MCF 10A (cell line): ENCODE results near the gene RIPPLY1. TPM values are rescaled to one million over a fixed set of nuclear protein-coding genes. Genes with fewer than 3 reads are reported as not detected.

Source experiments
- BruUV-seq: library from RNA; stranded (reverse); fragments of 400-500 nt; replicated peaks from 2 replicates; lab custom pipeline; 2021; lab: Mats Ljungman, UMichigan
- CTCF ChIA-PET: fragments of 300-600 bp; sonication (Branson Sonifier 250); formaldehyde crosslinking; extraction: SDS; loops from one replicate; lab custom pipeline; 2021; ENCODE audit warnings: antibody characterized with exemption, inconsistent platforms; lab: Yijun Ruan, JAX
- POLR2A ChIA-PET: fragments of 300-600, 350-650 bp; sonication (Branson Sonifier 250); formaldehyde crosslinking; extraction: SDS; loops from one replicate; lab custom pipeline; 2020; ENCODE audit warnings: antibody characterized with exemption, inconsistent platforms; lab: Yijun Ruan, JAX
- DNase-seq: peaks from one replicate; pipeline ENCODE4 v3.0.0-alpha.2; 2018; ENCODE audit not compliant: unreplicated experiment
- H3K27ac Mint-ChIP-seq: one replicate; pipeline ENCODE4 v1.8.0; 2022; ENCODE audit warnings: mild to moderate bottlenecking, low read depth, mixed read lengths; ENCODE audit not compliant: unreplicated experiment
- H3K27me3 Mint-ChIP-seq: one replicate; pipeline ENCODE4 v1.8.0; 2022; ENCODE audit warnings: mixed read lengths; ENCODE audit not compliant: insufficient read depth, unreplicated experiment
- H3K36me3 Mint-ChIP-seq: one replicate; pipeline ENCODE4 v1.8.0; 2022; ENCODE audit warnings: mild to moderate bottlenecking, moderate library complexity, mixed read lengths; ENCODE audit not compliant: insufficient read depth, unreplicated experiment
- H3K4me1 Mint-ChIP-seq: one replicate; pipeline ENCODE4 v1.8.0; 2022; ENCODE audit warnings: mixed read lengths; ENCODE audit not compliant: insufficient read depth, unreplicated experiment
- H3K4me3 Mint-ChIP-seq: one replicate; pipeline ENCODE4 v1.8.0; 2022; ENCODE audit warnings: mild to moderate bottlenecking, moderate library complexity, mixed read lengths; ENCODE audit not compliant: unreplicated experiment
- H3K9me3 Mint-ChIP-seq: one replicate; pipeline ENCODE4 v1.8.0; 2022; ENCODE audit warnings: mixed read lengths; ENCODE audit not compliant: unreplicated experiment
- intact Hi-C: fragments of 100-400 bp; cut with micrococcal nuclease; formaldehyde crosslinking; loops from 2 replicates; pipeline ENCODE4 v1.14.1; 2022
- total RNA-seq: library from RNA; stranded (reverse); gene quantifications from 2 replicates; pipeline ENCODE4 v1.2.3, GENCODE V29; 2022
- TF ChIP-seq, protein P1 (sequence below): fragments of 200-600 bp; IDR thresholded peaks from one replicate; pipeline ENCODE4 v1.8.0; 2022; ENCODE audit warnings: antibody characterized with exemption, mild to moderate bottlenecking; ENCODE audit not compliant: unreplicated experiment

Gene RIPPLY1
- total RNA-seq, 1 experiment from 2014 or later = not detected

DNA sequence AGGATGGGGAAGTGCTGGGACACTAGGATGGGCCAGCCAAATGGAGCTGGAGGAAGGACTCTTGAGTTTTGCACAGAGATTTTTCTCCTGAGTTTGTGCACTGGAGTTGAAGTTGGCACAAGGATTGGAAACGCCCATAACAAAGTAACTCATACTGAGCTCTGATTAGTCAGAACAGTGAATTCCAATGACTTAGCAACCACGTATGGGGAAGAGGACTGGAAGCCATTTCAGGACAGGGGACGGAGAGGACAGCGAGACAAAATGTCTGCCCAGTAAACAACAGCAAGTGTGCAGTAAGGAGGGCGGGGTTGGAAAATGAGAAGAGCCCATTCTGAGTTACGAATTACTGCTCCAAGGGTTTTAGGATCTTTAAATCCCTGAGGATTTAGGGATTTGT, 5.9 kb downstream of the RIPPLY1 start:
- ChIA-PET CTCF (interaction anchor here (0.7 to 8.3 kb wide), 8 partner anchors 9 to 63 kb away, joined by 3 to 67 read pairs (median 6); no protein-coding TSS in a partner anchor), POLR2A (interaction anchor here (0.8 kb wide), 1 partner anchor 102 kb away, joined by 3 read pairs; the partner anchor contains the start of gene MORC4)
- Mint-ChIP-seq H3K27me3 (peaks cover 62% of the 10 kb centered on the region), H3K27ac (no peak overlapping the region), H3K9me3 (no peaks in the 10 kb centered on the region), H3K36me3 (no peaks in the 10 kb centered on the region), H3K4me1 (peaks cover 21% of the 10 kb centered on the region), H3K4me3 (no peak overlapping the region)
- intact Hi-C loops = no loop called here
- no TSS peak for BruUV-seq
- TF ChIP-seq, protein P1, sequence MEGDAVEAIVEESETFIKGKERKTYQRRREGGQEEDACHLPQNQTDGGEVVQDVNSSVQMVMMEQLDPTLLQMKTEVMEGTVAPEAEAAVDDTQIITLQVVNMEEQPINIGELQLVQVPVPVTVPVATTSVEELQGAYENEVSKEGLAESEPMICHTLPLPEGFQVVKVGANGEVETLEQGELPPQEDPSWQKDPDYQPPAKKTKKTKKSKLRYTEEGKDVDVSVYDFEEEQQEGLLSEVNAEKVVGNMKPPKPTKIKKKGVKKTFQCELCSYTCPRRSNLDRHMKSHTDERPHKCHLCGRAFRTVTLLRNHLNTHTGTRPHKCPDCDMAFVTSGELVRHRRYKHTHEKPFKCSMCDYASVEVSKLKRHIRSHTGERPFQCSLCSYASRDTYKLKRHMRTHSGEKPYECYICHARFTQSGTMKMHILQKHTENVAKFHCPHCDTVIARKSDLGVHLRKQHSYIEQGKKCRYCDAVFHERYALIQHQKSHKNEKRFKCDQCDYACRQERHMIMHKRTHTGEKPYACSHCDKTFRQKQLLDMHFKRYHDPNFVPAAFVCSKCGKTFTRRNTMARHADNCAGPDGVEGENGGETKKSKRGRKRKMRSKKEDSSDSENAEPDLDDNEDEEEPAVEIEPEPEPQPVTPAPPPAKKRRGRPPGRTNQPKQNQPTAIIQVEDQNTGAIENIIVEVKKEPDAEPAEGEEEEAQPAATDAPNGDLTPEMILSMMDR = no peak
- DNase-seq = no peak

DNA sequence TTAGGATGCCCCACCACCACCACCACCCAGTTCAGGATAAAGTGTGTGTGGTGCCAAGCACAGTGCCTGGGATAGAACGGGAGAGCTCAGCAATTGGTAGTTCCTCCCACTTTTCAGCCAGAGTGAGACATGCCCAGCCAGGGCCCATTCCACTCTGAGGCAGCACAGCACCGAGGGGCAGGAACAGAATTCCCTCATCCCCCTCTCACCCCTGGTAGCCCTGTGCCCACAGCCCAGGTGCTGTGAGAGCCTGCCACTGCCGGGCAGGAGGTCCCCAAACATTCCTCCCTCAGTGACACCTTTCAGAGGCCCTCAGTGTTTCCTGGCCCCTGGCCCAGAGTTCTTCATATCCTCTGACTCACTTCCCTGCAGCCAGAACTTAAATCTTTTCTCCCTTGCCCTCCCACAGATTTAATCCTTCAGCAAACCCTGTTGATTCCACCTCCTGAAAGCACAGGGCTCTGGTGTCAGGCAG, 8.1 kb downstream of the RIPPLY1 start:
- peak; percentile 87 for DNase-seq
- Mint-ChIP-seq H3K36me3 (no peaks in the 10 kb centered on the region), H3K4me1 (peaks cover 21% of the 10 kb centered on the region), H3K4me3 (no peak overlapping the region), H3K9me3 (no peaks in the 10 kb centered on the region), H3K27ac (peak overlapping the region; percentile 25), H3K27me3 (peaks cover 58% of the 10 kb centered on the region)
- TF ChIP-seq, protein P1 = no peak
- POLR2A ChIA-PET = no interaction called here
- no TSS peak for BruUV-seq
- CTCF ChIA-PET = interaction anchor here (0.6 to 8.3 kb wide), 20 partner anchors 10 to 1107 kb away, joined by 3 to 67 read pairs (median 4); partner anchors contain the start of gene CLDN2
- intact Hi-C loops = loop anchor here (1.0 to 2.0 kb wide), 3 partner anchors 58 to 882 kb away; partner anchors contain the start of gene NCBP2L

DNA sequence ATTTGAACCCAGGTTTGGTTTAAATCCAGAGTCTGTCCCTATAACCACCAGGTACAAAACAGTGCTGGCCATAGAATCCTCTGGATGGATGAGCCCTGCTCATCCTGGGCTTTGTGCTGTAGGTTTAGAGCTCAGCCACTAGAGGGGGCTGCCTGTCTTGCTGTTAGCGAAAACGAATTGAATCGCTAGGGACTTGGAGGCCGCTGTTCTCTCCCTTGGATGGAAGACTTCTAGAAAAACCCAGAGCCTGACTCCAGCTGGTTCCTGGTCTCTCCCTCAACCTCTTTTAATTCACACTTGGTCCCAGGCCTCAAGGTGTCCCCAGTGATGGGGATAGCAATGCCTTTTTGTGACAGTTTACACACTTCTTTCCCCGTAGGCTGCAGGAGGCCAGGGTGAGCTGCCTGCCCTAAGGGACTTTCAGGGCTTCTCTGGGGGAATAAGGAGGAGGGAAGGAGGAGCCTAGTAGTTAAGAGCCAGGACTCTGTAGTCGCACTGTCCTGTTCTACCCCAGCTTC, 8.7 kb downstream of the RIPPLY1 start:
- Mint-ChIP-seq H3K9me3 (no peaks in the 10 kb centered on the region), H3K4me3 (no peak overlapping the region), H3K27ac (peak overlapping the region; percentile 25), H3K36me3 (no peaks in the 10 kb centered on the region), H3K4me1 (peaks cover 21% of the 10 kb centered on the region), H3K27me3 (peaks cover 53% of the 10 kb centered on the region)
- intact Hi-C loops = loop anchor here (1.0 to 2.0 kb wide), 3 partner anchors 59 to 882 kb away; partner anchors contain the start of gene NCBP2L
- TF ChIP-seq, protein P1 = peak; percentile 83
- DNase-seq = peak; percentile 79
- ChIA-PET CTCF (interaction anchor here (0.6 to 8.3 kb wide), 26 partner anchors 8 to 1107 kb away, joined by 3 to 67 read pairs (median 4); partner anchors contain the start of gene CLDN2), POLR2A (interaction anchor here (0.8 to 1.1 kb wide), 2 partner anchors 69 to 883 kb away, joined by 3 read pairs; no protein-coding TSS in a partner anchor)
- BruUV-seq = no TSS peak

DNA sequence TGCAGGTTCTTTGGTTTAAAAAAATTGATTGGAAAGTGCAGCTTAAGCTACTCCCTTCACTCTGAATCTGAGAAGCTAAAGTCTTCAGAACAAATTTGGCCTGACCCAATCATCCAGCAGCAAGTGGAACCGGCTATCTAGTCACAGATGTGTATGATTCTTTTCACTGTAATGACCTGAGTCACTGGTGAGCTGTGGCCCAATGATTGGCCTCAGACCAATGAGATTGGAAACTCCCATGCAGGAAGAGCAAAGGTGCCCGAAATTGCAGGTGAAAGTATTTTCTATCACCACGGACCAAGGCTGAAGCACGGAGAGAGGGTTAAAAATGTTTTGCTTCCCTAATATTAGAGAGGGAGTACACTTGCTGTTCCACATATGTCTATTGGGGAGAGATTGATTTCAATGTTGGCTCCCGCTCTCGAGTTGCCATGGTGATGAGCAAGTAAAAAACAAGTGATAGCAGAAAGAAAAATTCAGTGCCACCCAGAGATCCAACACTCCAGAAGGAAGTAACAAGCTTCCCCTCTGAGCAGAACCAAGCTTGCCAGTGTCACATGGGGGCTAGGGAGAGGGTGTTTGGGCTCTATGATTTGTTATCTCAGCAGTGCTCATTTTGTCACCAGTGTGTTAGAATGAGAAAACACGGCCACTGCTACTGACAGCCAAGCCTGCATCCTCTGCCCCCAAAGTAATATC, 11.2 kb downstream of the RIPPLY1 start:
- ChIA-PET CTCF (interaction anchor here (0.6 to 8.3 kb wide), 5 partner anchors 11 to 827 kb away, joined by 3 to 50 read pairs (median 4); partner anchors contain the start of gene RIPPLY1), POLR2A (no interaction called here)
- Mint-ChIP-seq H3K4me1 (peaks cover 15% of the 10 kb centered on the region), H3K4me3 (no peak overlapping the region), H3K9me3 (no peaks in the 10 kb centered on the region), H3K27me3 (peaks cover 55% of the 10 kb centered on the region), H3K36me3 (no peaks in the 10 kb centered on the region), H3K27ac (no peak overlapping the region)
- TF ChIP-seq, protein P1 = no peak
- no peak for DNase-seq
- intact Hi-C loops = no loop called here
- no TSS peak for BruUV-seq
